Measurements from ENCODE around the gene WDCP.
"Not testable (repeated sequence)": the region's sequence is repeated elsewhere in the genome, so short reads cannot be mapped to it uniquely, and the experiment has no call there.

WDCP gene, protein sequence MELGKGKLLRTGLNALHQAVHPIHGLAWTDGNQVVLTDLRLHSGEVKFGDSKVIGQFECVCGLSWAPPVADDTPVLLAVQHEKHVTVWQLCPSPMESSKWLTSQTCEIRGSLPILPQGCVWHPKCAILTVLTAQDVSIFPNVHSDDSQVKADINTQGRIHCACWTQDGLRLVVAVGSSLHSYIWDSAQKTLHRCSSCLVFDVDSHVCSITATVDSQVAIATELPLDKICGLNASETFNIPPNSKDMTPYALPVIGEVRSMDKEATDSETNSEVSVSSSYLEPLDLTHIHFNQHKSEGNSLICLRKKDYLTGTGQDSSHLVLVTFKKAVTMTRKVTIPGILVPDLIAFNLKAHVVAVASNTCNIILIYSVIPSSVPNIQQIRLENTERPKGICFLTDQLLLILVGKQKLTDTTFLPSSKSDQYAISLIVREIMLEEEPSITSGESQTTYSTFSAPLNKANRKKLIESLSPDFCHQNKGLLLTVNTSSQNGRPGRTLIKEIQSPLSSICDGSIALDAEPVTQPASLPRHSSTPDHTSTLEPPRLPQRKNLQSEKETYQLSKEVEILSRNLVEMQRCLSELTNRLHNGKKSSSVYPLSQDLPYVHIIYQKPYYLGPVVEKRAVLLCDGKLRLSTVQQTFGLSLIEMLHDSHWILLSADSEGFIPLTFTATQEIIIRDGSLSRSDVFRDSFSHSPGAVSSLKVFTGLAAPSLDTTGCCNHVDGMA

DNA sequence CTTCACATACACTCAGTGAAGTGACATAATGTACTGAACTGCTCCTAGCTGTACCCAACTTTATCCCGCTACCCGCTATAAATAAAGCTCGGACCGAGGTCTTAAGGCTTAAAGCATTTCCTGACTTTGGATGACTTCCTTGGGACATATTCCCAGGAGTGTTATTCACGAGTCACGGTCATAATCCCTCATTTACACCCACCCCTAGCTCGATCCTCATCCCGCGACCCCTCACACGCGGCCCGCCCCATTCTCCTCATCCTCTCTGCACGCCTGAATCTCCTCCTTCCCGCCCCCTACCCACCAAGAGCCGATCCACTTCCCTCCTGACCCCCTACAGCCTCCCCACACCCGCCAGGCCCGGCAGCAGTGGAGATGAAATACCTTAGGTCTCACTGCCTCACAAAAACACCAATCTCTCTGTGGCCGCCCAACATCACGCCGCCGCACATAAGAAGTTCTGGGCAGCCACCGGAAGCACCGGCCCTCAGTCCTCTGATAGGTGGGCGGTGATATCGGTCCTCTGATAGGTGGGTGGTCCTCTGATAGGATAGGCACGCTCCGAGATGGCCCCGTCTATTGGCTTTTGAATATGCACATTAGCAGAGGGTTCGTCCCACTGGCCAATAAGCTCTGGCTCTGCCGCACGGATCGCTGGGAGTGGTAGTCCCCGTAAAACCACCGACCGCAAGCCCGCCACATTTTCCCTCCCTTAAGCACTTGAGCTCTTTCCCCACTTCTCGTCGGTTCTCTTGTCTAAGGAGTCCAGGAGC lies at the start of gene WDCP:
Gene WDCP (minus strand): TSS at position 462 of the 773 bp plus-strand sequence. CDS start 7,897 bp downstream, outside the sequence.
- DNase-seq: peak; percentile 51

DNA sequence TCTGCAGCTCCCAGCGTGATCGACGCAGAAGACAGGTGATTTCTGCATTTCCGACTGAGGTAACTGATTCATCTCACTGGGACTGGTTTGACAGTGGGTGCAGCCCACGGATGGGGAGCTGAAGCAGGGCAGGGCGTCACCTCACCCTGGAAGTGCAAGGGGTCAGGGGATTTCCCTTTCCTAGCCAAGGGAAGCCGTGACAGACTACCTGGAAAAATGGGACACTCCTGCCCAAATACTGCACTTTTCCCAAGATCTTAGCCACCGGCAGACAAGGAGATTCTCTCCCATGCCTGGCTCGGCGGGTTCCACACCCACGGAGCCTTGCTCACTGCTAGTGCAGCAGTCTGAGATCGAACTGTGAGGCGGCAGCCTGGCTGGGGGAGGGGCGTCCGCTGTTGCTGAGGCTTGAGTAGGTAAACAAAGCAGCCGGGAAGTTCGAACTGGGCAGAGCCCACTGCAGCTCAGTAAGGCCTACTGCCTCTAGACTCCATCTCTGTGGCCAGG lies 48.0 kb upstream of the WDCP start:
- DNase-seq: not testable (repeated sequence)

DNA sequence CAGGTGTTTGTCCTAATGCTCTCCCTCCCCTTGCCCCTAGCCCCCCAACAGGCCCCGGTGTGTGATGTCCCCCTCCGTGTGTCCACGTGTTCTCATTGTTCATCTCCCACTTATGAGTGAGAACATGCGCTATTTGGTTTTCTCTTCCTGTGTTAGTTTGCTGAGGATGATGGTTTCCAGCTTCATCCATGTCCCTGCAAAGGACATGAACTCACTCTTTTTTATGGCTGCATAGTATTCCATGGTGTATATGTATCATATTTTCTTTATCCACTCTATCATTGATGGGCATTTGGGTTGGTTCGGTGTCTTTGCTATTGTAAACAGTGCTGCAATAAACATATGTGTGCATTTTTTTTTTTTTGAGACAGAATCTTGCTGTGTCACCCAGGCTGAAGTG lies 46.1 kb upstream of the WDCP start:
- not testable (repeated sequence) for DNase-seq

DNA sequence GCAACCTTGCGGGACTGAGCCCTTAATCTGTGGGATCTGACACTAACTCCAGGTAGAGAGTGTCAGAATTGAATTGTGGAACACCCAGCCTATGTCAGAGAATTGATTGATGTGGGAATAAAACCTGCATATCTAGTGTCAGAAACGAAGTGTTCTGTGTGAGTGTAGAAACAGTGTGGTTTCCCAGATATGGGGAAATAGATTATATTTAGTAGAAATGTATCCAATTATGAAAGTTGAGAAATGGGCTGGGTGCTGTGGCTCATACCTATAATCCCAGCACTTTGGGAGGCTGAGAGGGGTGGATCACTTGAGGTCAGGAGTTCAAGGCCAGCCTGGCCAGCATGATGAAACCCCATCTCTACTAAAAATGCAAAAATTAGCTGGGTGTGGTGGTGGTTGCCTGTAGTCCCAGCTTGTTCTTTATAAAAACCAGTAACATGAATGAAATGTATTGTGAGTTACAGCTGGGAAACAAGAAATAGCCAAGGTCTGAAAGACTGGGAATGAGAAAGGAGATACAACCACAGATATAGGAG lies 41.7 kb upstream of the WDCP start:
- no peak for DNase-seq

DNA sequence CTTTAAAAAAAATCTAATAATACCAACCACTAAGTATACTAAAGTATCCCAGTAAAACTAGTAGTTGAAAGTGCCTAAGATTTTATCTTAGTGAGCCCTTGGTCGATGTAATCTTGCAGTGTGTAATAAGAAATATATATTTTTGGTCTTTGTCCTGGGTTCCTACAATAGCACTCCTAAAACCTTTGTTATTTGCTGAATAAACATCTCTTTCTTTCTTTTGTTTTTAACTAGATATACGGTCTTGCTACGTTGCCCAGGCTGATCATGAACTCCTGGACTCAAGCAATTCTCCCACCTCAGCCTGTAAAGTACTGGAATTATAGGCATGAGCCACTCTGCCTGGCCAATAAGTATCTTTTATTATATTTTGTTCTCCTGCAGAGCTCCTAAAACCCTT lies 39.8 kb upstream of the WDCP start:
- DNase-seq: no peak

DNA sequence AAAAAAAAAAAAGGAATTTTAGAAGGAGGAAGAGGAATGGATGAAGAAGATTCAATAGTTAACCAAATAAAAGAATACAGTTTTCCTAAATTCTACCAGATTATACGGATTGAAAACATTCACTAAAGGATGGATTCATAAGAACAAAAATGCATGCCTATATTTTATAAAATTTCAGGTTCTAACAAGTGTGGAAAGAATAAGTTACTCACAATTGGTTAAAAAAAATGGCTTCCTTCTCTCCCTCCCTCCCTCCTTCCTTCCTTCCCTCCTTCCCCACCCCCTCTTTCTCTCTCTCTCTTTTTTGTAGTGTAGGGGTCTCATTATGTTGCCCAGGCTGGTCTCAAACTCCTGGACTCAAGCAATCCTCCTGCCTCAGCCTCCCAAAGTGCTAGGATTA lies 39.0 kb upstream of the WDCP start:
- DNase-seq: no peak

DNA sequence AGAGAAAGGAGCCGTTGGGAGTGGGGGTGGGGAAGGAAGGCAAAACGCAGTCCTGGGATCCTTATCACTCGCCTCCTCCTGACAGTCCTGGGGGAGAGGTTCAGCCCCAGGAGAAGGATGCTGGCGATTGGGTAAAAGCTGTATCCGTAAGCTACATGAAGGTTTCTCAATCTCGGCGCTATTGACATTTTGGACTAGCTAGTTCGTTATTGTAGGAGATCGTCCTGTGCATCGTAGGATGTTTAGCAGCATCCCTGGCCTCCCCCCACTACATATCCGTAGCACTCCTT lies 38.0 kb upstream of the WDCP start:
- no peak for DNase-seq

DNA sequence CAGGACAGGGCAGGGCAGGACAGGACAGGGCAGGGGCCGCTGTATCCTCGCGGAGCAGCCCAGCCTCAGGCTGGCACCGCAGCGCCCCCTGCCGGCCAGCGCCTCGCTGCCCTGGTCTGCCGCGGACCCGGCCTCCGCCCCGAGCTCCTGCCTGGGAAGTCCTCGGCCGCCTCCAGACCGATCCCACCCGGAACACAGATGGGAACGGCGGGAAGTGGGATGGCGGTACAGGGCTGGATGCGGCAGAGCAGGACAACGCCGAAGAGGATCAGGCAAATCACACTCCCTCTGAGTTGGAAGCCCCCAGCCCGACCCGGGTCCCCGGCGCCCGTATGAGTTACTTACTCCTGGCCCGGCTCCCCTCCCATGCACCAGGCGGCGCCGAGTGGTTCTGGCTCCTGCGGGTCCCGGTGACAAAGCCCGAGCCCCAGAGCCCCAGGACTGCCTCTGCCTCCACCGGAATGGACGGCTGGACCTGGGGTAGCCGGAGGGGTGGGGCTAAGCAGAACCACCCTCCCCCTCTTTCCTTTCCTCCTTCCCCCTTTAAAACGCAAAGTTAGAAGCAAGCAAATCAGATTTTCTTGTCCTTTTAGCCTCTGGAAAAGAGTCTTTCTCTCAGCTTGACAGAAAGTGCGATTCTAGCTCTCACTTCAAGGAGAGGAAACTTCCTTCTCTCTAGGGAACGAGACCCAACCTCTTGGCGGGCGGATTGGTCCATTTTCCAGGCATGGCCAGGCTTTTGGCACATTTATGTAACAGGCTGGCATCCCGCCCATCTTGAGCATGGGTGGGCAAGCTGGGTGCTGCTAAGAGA lies 37.4 kb upstream of the WDCP start, which contains the start of gene TP53I3:
Gene TP53I3 (minus strand): TSS at position 449 of the 814 bp plus-strand sequence. CDS start 508 bp downstream, outside the sequence.
- peak; percentile 83 for DNase-seq

DNA sequence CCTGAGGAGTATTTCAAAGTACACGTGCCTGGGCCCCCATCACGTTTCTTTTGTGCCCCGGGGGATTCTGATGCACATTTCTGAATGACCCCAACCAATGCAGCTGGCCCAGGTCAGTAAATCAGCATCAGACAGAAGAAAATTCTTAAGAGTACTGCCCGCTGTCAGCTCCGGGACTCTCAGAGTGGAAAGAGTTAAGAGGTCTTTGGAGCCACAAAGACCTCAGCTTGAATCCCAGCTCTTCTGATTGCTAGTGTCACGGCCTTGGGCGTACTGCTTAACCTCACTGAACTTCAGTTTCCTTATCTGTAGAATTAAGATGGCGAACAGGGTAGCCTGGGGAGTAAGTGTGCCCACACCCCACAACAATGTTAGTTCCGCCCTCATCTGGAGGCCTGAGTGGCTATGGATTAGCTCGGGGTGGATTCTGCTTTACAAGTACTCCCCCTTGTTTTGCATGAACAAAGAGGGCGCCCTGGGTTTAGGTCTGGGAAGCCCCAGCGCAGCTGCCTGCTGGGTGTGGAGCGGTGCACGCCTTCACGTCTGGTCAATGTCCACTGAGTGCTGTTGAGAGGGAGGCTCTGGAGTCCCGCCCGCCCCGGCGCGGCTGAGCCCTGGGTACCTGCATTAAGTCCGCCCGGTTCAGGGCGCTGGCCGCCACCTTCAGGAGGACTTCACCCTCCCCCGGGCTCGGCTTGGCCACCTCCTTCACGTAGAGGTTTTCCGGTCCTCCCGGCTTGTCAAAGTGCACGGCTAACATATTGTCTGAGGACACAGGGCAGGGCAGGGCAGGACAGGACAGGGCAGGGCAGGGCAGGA lies 36.6 kb upstream of the WDCP start:
- DNase-seq: peak; percentile 50

DNA sequence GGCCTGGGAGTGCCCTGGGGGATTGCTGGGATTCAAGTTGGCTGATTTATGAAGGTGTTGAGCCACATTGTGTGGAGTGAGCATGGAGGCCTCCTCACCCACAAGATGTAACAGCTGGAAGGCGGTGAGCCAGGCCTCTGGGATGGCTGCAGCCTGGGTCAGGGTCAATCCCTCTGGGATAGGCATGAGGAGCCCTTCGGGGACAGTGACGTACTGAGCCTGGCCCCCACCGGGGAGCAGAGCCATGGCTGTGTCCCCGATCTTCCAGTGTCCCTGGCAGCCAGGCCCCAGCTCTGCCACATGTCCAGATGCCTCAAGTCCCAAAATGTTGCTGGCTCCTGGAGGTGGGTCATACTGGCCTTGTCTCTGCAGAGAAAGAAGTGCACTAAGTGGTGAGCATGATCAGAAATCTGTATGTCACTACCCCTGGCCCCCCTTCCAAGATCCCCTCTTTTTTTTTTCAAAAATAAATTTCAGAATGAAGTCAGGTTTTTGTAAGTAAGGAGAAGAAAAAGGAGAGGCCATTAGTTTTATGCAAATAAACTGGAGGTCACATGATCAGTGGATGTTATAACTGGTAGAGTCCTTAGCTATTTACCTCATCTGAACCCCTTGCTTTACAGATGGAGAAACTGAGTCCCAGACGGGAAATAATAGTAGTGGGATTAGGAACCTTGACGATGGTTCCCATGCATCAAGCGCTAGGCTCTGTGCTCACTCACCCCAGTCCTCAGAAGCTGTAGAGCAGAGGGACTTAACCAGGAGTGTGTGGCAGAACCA lies 35.8 kb upstream of the WDCP start:
- DNase-seq: no peak

DNA sequence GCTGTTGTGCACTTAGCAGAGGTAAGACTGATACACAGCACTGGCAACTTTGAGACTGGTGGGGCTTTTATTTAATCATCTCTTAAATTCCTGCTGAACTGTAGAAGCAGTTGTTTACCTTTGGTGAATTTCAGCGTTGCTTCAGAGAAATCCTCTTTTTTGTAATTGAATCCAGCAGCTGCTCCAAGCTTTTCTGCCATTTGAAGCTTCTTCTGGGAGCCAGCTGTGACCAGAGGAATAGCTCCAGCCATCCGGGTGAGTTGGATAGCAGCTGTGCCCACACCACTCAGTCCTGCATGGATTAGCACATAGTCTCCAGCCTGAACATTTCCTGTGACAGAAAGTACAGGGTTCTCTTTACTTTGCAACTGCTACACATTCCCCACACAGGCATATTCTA lies 33.5 kb upstream of the WDCP start:
- DNase-seq: no peak

DNA sequence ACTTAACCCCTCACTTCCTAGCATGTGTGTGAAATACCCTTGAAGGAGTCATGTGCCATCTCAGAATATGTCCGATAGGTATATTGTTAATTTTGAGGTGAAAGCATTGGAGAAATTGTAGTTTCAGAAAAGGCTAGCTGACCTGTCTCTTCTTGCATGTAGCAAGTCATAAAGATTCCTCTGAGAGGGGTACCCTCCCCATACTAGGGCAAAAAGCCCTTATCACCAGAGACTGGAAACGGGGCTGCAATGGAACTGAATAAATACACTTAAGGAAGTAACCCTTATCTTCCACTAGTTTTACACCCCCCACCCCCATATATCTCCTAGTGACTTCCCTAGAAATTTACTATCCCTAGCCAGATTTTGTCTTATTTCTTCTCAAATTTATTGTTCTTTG lies 30.7 kb upstream of the WDCP start:
- no peak for DNase-seq

DNA sequence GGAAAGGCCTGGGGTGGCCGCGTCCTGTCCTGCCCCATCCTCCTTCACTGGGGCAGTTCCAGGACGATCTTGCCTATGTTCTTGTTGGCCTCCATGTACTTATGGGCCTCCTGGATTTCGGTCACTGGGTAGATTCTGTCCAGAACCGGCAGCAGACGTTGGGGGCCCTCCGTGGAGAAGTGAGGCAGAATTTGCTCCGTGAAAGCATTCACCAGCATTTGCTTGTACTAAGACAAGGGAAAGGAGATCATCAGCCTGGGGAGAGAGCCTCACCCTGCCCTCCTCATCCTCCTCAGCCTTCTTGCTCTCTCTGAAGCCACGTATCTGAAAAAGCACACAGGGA lies 30.3 kb upstream of the WDCP start:
- no peak for DNase-seq

DNA sequence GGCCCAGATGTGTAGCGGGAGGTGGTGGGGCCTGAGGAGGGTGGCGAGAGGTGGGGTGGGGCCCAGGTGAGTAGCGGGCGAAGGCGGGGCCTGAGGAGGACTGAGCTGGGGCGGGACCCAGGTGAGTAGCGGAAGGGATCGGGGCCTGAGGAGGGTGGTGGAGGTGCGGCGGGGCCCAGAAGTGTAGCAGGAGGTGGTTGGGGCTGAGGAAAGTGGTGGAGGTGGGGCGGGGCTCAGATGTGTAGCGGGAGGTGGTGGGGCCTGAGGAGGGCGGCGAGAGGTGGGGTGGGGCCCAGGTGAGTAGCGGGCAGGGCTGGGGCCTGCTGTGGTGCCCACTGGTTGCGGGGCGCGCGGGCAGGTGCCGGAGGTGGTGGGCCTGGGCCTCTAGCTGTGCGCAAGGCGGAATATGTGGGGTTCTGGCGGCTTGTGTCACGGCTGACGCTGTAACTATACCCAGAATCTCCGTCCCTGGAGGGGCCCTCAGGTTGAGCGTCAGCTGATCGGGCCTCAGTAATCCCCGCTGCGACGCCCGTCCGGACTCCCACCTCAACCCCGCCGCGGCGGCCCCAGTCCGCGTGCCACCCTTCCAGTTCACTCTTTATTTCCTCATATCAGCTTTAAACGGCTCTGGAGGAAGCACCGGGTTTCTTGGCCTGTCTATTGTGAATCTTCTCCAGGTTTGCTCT lies 29.8 kb upstream of the WDCP start:
- DNase-seq: no peak

DNA sequence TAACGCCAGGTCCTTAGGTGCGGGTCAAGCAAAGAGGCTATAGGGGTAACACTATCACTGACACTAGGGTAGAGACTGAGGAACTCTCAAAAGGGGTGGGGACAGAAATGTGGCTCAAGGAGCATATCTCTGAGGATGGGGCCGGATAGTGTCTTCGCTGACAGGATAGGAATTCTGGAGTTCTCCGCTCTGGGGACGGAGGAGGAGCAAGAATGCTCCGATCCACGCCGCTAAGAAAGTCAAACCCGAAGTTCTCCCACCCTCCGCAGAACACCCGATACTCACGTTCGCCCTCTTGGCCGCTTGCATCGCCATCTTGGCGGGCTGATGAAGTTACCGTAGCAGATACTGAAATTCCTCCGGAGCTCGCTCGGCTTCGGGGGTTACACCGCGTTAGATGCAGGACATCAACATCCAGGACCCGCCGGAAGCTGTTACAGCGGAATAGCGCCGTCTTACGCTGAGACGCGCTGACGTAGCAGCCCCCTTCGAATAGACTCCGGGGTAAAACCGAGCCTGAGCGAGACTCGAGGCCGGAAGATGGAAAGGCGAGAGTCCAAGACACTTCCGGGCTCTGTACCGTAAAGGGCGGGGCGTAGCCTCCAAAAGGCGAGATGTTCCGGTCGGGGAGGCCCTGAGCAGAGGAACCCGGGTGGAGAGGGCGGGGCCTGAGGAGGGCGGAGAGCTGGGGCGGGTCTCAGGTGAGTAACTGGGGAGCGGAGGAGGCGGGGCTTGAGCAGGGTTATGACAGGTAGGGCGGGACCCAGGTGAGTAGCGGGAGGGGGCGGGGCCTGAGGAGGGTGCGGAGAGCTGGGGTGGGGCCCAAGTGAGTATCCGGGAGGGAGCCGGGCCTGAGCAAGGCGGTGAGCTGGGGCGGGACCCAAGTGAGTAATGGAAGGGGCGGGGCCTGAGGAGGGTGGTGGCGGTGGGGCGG lies 29.0 kb upstream of the WDCP start, which contains the start of gene SF3B6:
Gene SF3B6 (minus strand): TSS at position 412 of the 934 bp plus-strand sequence. CDS start 97 bp downstream, at position 315.
- DNase-seq: peak; percentile 56

DNA sequence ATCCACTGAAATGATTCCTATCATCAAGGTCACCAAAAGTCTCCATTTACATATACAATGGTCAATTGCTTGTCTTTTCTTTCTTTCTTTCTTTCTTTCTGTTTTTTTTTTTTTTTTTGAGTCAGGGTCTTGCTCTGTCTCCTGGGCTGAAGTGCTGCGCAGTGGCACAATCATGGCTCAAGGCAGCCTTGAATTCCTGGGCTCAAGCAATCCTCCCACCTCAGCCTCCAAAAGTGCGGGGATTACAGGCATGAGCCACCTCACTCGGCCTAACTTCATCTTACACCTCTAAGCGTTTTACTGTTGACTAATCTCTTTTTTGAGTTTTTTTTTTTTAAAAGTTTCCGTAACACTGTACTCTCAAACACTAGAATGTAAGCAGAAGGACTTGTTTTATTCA lies 28.1 kb upstream of the WDCP start:
- no peak for DNase-seq

DNA sequence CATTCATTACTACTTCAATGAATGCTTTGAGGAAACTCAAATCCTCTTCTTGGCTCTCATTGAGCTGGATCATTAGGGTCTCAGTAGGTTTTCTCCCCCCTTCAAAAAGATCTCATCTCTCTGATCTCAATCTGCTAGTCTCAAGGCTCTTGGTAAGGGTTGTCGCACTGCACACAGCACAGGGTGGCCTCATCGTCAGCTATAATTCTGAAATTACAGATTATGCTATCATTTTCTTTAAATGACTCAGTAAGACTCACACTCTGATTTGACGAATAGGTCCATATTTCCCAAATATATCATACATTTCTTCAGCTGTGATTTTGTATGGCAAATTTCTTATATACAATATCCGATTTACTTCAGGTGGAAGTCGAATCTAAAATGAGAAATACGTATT lies 26.6 kb upstream of the WDCP start:
- DNase-seq: no peak

DNA sequence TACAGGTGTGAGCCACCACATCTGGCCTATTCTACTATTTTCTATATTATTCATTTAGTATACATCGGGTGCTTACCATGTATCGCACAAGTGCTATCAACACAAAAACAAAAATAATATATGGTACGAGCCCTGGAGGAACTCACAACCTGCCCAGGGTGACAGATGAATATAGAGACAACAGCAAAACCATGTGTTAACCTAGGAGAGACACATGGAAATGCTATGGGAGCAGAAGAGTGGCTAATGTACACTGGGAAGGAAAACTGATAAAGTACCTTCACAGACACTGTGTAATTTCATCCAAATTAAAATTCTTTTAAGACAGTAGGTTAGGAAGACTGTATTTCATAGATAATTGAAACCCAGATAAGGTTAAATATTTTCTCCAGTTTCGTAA lies 25.1 kb upstream of the WDCP start:
- DNase-seq: no peak

DNA sequence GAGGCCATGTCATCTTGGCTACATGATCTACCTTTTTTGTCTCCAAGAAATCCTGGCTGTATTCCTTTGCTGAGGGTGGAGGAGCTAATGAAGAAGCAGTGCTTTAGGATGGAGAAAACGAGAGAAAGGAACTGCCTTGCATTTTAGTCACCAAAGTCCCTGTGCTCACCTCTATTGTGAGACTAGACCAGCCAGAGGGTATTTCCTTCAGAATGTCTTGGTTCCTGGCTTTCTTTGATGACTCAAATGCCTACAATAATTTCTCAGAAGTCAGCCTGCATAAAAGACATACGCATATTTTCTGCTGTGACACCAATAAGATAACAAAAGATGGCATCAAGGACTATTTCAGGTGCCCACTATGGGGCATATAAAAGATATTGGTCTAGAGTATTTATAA lies 18.1 kb upstream of the WDCP start:
- no peak for DNase-seq

All from 8988T (cell line).